GM18519 (cell line): ENCODE results near the gene CDK14.
A peak's percentile ranks its signal among the peaks of the same experiment; 100 is the strongest.

Experiments
- ATAC-seq: cut with Tn5 transposase; IDR thresholded peaks from one replicate; pipeline ENCODE4 v1.9.1; 2021; ENCODE audit warnings: mild to moderate bottlenecking, moderate library complexity; ENCODE audit not compliant: unreplicated experiment, low FRiP score

The CDK14 gene

GRCh38 chr7:90832726-90833125, 236.6 kb downstream of the CDK14 start:
- no peak for ATAC-seq

- ATAC-seq = no peak
Measured at GRCh38 chr7:90833443-90833842, 237.3 kb downstream of the CDK14 start.

- no peak for ATAC-seq
Measured at GRCh38 chr7:90834771-90835170, 238.7 kb downstream of the CDK14 start.

GRCh38 chr7:90835861-90836260, 239.7 kb downstream of the CDK14 start:
- ATAC-seq = no peak

- no peak for ATAC-seq
Measured at GRCh38 chr7:90836937-90837336, 240.8 kb downstream of the CDK14 start.

GRCh38 chr7:90838799-90839198, 242.7 kb downstream of the CDK14 start:
- ATAC-seq = no peak

- ATAC-seq = no peak
Measured at GRCh38 chr7:90839316-90839715, 243.2 kb downstream of the CDK14 start.

GRCh38 chr7:90839727-90840291, 243.7 kb downstream of the CDK14 start:
- no peak for ATAC-seq

GRCh38 chr7:90841759-90842429, 245.8 kb downstream of the CDK14 start:
- ATAC-seq = no peak

GRCh38 chr7:90842430-90842788, 246.3 kb downstream of the CDK14 start:
- no peak for ATAC-seq

- no peak for ATAC-seq
Measured at GRCh38 chr7:90843472-90843871, 247.4 kb downstream of the CDK14 start.

- ATAC-seq = no peak
Measured at GRCh38 chr7:90844421-90844820, 248.3 kb downstream of the CDK14 start.

- ATAC-seq = no peak
Measured at GRCh38 chr7:90846192-90846591, 250.1 kb downstream of the CDK14 start.

GRCh38 chr7:90850066-90850465, 253.9 kb downstream of the CDK14 start:
- no peak for ATAC-seq

GRCh38 chr7:90850471-90850870, 254.3 kb downstream of the CDK14 start:
- no peak for ATAC-seq

- ATAC-seq = peak; percentile 39
Measured at GRCh38 chr7:90853205-90853604, 257.1 kb downstream of the CDK14 start.

- peak; percentile 40 for ATAC-seq
Measured at GRCh38 chr7:90856351-90857070, 260.4 kb downstream of the CDK14 start.

- no peak for ATAC-seq
Measured at GRCh38 chr7:90857603-90858002, 261.5 kb downstream of the CDK14 start.

GRCh38 chr7:90858546-90858945, 262.4 kb downstream of the CDK14 start:
- no peak for ATAC-seq

- no peak for ATAC-seq
Measured at GRCh38 chr7:90859521-90859920, 263.4 kb downstream of the CDK14 start.

GRCh38 chr7:90864088-90864487, 268.0 kb downstream of the CDK14 start:
- no peak for ATAC-seq

GRCh38 chr7:90869335-90869734, 273.2 kb downstream of the CDK14 start:
- ATAC-seq = no peak
